CD4-positive, alpha-beta T cell treated with Interleukin-10 for 1 hour (primary cell): ENCODE data around the gene PAFAH1B2.
"Not testable (repeated sequence)": the region's sequence is repeated elsewhere in the genome, so short reads cannot be mapped to it uniquely, and the experiment has no call there.

Experiments
- DNase-seq: peaks from one replicate; pipeline ENCODE4 v3.0.0-alpha.2; 2020

The PAFAH1B2 gene, protein sequence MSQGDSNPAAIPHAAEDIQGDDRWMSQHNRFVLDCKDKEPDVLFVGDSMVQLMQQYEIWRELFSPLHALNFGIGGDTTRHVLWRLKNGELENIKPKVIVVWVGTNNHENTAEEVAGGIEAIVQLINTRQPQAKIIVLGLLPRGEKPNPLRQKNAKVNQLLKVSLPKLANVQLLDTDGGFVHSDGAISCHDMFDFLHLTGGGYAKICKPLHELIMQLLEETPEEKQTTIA

DNA sequence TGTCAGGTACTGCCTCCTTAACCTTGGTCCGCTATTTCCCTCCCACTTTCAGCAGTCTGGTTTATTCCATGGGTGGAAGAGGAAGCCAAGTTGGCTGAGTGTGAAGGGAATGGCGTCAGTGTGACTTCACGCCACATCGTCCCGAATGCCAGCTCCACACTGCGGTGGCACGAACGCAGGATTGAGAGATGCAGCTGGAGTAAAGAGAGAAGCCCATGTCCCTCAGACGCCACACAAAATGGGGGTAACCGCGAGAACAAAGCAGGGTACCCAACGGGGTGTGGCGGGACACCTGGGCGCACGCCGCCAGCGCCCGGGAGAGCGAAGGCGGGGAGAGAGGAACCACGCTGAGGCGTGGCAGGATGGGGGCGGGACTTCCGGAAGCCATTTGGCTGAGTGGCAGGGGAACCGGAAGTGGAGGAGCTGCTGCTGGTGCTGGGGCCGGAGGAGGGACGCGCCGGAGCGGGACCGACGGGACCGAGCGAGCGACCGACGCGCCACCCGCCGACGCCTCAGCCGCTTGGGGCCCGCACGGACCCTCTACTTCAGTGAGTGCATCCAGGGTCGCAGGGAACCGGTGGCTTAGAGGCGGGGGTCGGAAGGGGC is at the start of gene PAFAH1B2:
Gene PAFAH1B2 (plus strand): TSS at position 417 of the 606 bp plus-strand sequence. CDS start 8,161 bp downstream, outside the sequence.
- peak; percentile 95 for DNase-seq

DNA sequence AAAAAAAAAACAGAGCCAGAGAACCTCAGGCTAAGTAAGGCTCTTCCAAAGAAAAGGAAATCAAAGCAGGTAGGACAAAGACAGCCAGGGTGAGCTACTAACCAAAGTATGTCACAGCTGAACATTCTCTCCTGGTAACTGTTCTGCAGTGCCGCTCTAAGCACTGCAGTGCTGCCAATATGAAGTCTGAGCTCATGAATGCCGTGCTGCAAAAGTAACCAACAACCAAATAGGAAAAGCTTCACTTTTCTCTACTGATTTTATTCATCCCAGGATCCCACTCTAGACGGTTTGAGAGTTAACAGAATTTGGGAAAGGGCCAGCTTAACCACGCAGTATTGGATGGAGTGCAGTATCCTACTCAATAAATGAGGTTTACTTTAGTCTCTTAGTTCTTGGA is 49.3 kb upstream of the PAFAH1B2 start:
- DNase-seq, result no peak

DNA sequence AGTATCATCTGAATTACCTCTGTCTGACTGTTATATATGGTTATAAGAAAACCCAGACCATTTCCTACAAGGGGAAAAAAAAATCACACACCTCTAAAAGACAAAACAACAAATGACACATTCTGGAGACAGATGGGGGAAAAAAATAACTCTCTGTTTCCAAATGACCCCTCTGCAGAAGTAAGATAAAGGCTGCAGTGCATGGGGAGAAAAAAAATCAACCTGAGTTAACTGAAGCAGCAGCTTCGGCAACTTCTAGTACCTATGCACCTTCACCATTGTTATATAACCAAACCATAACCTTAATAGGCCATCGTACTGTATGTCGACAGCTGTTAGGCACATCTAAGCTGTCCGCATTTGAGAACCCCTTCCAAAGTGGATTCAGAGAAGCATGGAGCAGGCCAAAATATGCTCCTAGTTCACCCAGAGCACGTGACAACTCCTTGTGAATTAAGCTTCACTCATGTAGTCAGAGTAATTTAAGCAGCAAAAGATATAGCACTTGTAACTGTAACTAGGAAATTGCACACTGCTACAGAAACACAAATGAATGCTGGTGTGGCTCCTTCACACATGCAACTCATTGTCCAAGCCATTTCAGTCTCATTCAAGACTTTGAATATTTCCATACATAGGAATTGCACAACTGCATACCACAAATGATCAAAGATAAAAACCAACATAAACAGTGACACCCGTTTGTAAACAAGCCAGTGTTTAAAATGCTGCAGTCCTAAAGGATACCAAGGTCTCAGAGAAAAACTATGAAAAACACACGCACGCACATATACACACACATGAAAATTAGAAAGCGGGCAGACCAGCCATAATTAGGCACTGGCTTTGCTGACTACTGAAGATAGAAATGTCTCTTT is 48.6 kb upstream of the PAFAH1B2 start:
- DNase-seq, result peak; percentile 40

DNA sequence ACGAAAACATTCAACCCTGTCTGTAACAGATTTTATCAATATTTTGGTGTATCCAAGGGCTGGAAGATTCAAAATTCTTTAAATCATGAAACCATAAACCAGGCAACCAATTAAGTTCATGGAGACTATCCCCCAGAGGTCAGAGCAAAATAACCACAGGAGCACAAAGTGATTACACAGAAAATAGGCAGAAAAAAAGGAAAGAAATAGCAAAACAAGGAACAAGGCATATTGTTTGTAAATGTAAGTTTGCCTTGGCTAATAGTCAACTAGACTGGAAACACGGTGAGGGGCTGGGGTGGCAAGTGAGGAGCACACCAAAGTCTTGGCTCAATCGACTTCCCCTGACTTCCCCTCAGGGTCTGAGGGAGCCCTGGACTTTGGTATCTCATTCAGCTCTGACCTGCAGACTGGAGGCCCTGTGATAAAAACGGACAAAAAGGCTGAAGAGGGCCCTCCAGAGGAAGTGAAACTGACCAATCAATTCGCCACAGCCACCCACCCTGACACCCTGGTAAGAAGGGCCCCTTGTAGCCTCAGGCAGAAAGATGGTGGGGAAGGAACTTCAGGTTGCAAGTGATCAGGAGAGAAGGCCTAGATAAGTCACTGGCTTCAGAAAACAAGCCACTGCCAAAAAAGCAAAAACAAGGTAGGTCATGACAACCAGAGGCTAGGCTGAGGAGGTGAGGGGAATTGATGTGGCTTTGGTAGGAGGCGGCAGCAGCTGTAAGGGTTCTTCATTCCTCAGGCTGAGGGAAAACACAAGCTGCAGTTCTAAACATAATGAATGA is 47.7 kb upstream of the PAFAH1B2 start:
- peak; percentile 76 for DNase-seq

DNA sequence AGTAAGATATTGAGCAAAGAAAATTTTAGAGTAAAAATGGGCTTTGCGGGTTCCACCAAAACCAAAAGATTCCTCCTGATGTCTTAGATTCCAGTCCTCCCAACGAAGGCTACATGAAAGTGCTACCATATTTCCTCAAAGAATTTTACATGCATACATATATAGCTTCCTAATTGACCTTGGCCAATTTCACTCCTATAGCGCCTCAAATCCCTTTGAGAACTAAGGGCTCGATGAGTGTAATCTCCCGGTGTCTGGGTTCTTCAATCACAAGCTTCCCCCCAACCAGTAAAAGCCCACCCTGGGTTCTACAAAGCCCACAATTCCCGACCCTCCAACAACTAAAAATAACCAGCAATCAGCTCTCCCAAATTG is 47.1 kb upstream of the PAFAH1B2 start:
- DNase-seq, result no peak

DNA sequence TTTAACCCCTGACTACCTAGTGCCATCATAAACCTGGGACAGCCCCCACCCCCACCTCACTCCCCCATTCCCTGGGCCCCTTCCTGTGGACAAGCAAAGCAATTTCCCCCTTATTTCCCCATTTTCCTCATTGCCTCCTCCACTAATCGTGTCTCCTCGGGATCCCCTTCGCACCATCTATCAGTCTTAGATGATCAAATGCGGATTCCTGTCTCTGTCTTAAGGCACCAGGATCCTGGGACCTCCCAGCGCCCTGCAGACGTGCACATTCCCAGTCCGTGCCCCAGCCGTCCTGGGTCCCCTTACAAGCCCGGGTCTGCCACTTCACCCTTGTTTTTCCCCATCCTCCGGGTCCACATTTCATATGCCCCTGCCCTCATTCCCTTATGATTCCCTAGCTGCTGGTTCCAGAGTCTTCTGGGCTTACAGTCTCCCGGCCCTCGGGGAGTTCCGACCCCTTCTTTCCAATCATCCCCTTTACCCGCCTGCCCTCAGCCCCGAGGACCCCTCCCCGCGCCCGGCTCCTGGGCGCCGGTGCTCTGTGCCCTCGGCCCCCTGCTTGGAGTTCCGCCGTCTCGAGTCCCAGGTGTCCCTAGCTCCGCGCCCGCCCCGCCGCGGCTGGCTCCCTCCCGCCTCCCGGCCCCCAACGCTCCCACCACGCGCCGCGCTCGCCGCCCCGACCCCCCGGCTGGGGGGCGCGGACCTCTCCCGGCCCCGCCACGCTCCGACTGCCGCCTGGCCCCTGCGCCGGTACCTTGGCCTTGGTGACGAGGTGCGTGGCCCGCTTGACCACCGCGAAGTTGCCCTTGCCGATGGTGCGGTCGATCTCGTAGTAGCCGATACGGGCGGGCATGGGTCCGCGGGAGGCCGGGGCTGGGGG is 46.5 kb upstream of the PAFAH1B2 start:
- peak; percentile 35 for DNase-seq

DNA sequence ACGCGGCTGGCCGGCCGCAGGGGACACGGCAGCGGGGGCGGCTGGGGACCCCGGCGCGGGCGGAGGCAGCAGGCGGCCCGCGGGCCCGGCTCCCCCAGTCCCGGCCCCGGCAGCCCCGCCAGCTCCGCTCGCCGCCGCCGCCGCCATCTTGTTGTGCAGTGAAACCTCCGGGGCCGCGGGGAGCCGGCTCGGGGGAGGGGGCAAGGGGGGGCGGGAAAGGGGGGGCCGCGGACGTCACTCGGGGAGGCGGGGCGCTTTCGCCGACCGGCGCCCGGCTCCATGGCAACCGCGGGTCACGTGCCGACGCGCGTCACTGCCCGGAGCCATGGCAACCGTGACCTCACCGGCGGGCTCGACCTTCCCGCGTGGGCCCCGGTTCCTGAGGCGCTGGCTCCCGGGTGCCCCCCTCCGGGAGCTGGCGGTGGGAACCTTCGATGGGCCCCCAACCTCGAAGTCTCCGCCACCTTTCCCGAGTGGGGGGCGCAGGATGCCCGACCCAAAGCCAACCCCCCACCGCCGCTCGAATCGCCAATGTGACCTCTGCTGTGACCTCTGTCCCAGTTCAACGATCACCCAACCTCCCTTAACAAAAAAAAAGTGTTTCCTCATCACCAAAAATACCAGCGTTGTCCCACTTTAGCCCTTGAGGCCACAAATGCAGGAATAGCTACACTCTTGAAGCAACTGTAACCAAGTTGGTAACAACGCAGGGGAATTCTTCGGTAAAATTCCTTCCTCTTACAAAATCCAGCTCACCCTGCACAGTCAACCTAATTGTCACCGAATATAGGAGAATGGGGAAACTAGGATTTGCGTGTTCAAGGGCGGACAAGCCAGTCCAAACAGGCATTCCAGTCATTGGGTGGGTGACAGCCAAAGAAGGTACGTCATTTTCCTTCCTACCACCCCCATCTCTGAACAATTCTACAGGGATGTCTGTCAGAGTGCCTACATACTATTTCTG is 45.5 kb upstream of the PAFAH1B2 start, which contains the start of gene SIK3:
Gene SIK3 (minus strand): TSS at position 160 of the 964 bp plus-strand sequence. CDS start 13 bp downstream, at position 147.
- DNase-seq, result peak; percentile 95

DNA sequence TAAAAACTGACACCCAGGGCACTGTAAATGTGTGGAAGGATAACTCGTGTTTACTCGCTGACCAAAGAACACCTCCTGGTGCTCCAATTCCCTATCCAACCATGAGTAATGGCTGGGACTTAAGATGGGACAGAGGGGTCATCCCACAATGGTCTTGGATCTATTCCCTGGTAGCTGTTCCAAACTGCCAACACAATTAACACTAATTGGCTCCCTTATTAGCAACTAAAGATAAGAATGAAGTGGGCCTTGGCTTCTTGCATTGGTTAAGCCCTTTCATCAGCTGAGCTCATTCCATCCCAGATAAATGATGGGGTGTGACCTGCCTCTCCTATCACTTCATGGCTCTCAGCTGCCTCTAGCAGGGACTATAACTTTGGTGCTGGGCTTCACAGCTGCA is 44.4 kb upstream of the PAFAH1B2 start:
- no peak for DNase-seq

DNA sequence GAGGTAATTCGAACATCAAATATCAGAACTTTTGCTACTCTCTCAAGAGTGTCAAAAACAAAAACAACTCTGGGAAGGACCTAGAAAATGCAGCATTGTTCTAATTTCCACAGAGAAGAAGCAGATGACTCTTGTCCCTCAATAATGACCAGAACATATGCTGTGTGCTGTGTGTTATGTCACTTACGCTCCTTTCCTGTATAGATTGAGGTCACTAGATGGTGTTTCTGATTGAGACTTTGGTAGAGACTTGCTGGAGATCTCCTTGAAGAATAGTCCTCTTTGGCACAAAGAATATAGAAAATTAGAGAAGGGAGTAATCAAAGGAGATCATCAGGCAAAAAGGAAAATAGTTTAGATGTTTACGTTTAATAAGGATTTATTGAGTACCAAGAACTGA is 43.5 kb upstream of the PAFAH1B2 start:
- no peak for DNase-seq

DNA sequence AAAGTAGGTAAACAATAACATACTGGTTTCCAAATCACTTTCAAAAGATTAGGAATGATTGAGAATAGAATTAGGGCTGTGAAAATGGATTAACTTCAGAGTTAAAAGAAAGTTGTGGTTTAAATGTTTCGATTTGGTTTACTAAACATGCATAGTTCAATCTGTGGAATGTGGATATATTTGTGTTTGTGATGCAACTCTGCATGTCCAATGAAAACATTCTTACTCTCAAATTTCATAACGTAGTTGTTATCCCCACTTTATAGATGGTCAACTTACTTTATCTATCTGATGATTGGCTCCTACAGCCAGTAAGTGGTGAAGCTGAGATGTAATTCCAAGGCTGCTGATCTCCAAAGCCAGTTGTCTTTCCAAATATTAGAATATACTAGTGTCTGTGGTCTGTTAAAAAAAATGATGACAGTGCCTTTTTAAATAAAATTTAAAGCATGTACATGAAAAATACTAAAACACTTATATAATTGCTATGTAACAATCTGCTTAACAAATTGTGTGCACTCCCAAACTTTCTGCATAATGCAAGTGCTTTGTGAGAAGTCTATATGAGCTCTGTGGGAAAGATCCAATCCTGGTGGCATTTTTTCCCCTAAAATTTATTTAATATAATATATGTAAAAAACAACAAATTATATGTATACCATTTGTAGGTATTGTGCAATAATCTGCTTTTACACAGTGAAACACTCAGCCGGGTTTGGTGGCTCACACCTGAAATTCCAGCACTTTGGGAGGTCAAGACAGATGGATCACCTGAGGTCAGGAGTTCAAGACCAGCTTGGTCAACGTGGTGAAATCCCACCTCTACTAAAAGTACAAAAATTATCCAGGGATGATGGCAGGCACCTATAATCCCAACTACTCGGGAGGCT is 36.1 kb upstream of the PAFAH1B2 start:
- no peak for DNase-seq

DNA sequence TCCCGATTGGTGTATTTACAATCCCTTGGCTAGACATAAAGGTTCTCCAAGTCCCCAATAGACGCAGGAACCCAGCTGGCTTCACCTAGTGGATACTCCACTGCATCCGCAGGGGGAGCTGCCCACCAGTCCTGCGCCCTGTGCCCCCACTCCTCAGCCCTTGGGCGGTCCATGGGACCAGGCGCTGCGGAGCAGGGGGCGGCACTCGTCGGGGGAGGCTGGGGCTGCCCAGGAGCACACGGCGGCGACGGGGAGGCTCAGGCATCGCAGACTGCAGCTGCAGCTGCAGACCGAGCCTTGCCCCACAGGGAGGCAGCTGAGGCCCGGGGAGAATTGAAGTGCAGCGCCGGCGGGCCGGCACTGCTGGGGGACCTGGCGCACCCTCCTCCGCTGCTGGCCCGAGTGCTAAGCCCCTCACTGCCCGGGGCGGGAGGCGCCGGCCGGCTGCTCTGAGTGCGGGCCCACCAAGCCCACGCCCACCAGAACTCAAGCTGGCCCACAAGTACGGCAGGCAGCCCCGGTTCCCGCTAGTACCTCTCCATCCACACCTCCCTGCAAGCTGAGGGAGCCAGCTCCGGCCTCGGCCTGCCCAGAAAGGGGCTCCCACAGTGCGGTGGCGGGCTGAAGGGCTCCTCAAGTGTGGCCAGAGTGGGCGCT is 33.7 kb upstream of the PAFAH1B2 start:
- no peak for DNase-seq

DNA sequence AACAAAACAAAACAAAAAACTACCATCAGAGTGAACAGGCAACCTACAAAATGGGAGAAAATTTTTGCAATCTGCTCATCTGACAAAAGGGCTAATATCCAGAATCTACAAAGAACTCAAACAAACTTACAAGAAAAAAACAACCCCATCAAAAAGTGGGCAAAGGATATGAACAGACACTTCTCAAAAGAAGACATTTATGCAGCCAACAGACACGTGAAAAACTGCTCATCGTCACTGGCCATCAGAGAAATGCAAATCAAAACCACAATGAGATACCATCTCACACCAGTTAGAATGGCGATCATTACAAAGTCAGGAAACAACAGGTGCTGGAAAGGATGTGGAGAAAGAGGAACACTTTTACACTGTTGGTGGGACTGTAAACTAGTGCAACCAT is 31.6 kb upstream of the PAFAH1B2 start:
- not testable (repeated sequence) for DNase-seq

DNA sequence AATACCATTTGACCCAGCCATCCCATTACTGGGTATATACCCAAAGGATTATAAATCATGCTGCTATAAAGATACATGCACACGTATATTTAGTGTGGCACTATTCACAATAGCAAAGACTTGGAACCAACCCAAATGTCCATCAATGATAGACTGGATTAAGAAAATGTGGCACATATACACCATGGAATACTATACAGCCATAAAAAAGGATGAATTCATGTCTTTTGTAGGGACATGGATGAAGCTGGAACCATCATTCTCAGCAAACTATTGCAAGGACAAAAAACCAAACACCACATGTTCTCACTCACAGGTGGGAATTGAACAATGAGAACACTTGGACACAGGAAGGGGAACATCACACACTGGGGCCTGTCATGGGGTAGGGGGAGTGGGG is 31.1 kb upstream of the PAFAH1B2 start:
- DNase-seq, result not testable (repeated sequence)

DNA sequence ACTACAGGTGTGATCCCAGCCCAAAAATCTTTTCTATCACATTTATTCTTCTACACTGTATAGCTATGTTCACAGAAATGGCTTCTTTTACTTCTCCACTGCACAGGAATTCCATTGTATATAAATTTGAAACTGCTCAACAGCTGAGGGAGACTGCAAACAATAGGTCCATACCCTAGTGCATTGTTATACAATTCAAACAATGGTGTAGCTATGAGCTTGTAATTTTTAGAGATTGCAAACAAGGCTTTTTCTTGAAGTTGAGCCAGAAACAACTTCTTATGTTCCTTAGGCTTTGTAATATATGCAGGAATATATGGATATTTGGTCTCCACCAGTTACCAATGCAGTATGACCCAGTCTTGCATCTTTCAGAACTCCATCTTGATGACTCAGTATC is 26.4 kb upstream of the PAFAH1B2 start:
- DNase-seq, result no peak

DNA sequence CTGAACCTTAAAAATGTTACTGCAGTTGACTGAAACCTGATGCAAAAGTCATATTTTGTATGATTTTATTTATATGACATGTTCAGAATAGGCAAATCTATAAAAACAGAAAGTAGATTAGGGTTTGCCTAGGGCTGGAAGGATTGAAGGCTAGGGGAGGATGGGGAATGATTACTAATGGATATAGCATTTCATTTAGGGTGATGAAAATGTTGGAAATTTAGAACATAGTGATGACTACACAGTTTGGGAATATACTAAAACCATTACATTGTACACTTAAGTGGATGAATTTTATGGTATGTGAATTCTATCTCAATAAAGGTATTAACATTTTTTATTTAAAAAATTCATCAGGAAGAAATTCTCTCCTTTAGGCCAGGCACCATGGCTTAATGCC is 22.9 kb upstream of the PAFAH1B2 start:
- no peak for DNase-seq

DNA sequence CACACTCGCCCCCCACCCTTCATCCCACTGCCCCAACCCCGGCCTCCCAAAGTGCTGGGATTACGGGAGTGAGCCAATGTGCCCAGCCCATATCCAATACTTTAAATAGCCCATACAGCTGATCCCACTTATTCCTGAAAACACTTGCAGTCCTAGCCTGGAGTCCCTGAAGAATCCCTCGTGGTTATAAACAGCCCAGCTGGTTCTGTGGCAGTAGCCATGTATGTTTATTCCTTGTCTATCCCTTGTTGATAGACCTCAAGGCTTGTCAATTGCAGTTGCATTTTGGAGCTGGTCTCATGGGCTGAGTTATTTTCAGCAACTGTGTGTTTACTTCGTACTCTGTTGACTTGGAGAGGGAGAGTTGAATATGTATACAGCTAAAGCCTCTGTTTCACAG is 21.5 kb upstream of the PAFAH1B2 start:
- DNase-seq, result no peak

DNA sequence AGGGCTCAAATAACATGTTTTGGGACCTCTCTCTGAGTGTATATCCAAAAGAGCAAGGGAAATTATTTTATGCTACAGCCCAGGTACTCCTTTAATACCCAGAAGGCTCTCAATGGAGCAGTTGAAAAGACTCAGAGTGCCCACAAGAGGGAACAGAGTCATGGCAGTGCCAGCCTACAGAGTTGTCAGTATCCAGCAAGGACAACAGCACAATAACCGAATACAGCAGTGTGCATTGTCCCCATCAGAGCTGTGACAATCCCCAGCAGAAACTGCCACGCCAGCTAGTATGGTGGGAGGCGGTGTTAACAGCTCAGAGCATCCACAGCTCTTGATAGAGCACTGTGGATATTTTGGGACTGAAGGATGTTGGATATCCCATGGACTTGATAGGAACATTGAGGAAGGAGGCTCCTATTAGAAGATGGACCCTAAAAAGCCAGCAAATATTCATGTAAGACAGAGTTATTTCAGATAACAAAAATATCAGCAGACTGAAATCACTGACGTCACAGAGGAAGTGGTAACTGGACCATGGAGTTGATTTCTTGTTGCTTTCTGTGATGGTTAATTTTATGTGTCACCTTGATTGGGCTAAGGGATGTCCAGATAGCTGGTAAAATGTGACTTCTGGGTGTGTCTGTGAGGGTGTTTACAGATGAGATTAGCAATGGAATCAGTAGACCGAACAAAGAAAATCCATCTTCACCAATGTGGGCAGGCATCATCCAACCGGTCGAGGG is 17.7 kb upstream of the PAFAH1B2 start:
- no peak for DNase-seq

DNA sequence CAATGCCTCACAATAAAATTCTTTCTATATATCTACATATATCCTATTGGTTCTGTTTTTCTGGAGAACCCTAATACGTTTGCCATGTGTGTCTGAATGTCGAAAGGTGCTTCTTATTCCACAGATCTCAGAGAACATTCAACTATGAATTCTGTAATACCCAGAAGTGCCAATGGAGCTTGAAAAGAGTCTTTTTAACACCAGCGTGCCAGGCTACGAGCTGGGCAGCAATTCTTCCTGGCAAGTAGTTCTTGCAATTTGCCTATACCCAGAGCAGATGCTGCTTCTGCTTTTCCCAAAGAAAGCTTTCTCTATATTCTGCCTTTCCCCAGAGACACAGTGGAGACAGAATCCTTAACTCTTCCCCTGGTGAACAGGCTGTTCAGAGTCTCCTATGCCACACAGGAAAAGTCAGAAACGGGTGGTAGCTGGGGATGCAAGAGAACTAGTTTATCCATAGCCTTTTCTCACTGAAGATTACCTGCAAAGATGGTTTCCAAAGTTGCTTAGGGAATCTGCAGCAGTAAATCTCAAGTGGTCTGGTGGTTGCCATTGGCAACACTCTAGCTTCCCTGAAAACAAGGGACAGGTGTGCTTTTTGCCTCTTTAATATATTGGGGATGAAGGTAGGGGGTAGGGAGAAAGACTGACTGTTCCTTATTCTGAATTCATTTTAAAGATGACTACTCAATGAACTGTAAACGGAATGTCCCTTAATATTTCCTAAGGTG is 16.8 kb upstream of the PAFAH1B2 start:
- no peak for DNase-seq
